Transverse colon (tissue), 4 donors: ENCODE measurements around the gene C8A. TPM values are rescaled to one million over a fixed set of nuclear protein-coding genes. Genes with fewer than 3 reads are reported as not detected.

Source experiments
- DNase-seq: peaks from one replicate; pipeline ENCODE4 v3.0.0-alpha.2; 2019
- H3K27ac ChIP-seq, 4 donors: fragments of 200-600 bp; sonication (generic); 2 replicates each; pipeline ENCODE4 v1.5.1; 2016 to 2018; ENCODE audit warnings: inconsistent platforms in 4 of 4
- H3K27me3 ChIP-seq: fragments of 200-600 bp; sonication (generic); 2 replicates; pipeline ENCODE4 v1.5.1; 2017; ENCODE audit warnings: inconsistent platforms
- H3K36me3 ChIP-seq, 4 donors: fragments of 200-600 bp; sonication (generic); 2 replicates each; pipeline ENCODE4 v1.5.1; 2017 to 2019; ENCODE audit warnings: inconsistent platforms in 4 of 4
- H3K4me1 ChIP-seq, 4 donors: fragments of 200-600 bp; sonication (generic); 2 replicates each; pipeline ENCODE4 v1.5.1; 2017 to 2020; ENCODE audit warnings: inconsistent platforms in 4 of 4
- H3K4me3 ChIP-seq, 4 donors: fragments of 200-600 bp; sonication (generic); 1 replicate in 1 of 4; 2 replicates in 3 of 4; pipeline versions ENCODE4 v1.5.1 to v1.6.1; 2017 to 2019; ENCODE audit warnings: inconsistent platforms in 4 of 4
- H3K9me3 ChIP-seq, 2 donors: fragments of 200-600 bp; sonication (generic); 2 replicates each; pipeline ENCODE4 v1.5.1; 2017 to 2019; ENCODE audit warnings: inconsistent platforms in 2 of 2
- EP300 ChIP-seq: sonication (generic); formaldehyde crosslinking; IDR thresholded peaks from one replicate; pipeline ENCODE4 v1.6.1; 2017; ENCODE audit warnings: antibody characterized with exemption, low read depth
- POLR2A ChIP-seq: fragments of 450-650 bp; IDR thresholded peaks from one replicate; pipeline ENCODE4 v1.6.1; 2016; ENCODE audit warnings: antibody characterized with exemption, mild to moderate bottlenecking, moderate library complexity
- POLR2AphosphoS5 ChIP-seq, 3 donors: sonication (generic); formaldehyde crosslinking; IDR thresholded peaks; one replicate each; pipeline ENCODE4 v1.6.1; 2016; ENCODE audit warnings: antibody characterized with exemption in 3 of 3
- WGBS, 2 donors: methylation state at CpG; one replicate each; pipeline ENCODE4 v1.1.5; 2018; ENCODE audit warnings: low coverage in 1 of 2; 5-methylcytosine and 5-hydroxymethylcytosine counted together
- in situ Hi-C, 4 donors: fragments of 200-750 bp; cut with MboI; loops; one replicate each; pipeline versions ENCODE4 v1.15.0 to v1.15.1; 2017; ENCODE audit warnings: low sequenced_read_pairs in 3 of 4, low pct_ligation_motif_present in 1 of 4, low pct_unique_long_range_greater_than_20kb in 1 of 4
- intact Hi-C: fragments of 100-400 bp; cut with DNase I; formaldehyde crosslinking; loops from one replicate; pipeline ENCODE4 v1.15.1; 2023; ENCODE audit warnings: low total_unique reads
- total RNA-seq, 4 donors: library from RNA; depleted of rRNA; stranded (reverse); fragments of >200 nt; gene quantifications; one replicate each; pipeline ENCODE4 v1.1.0, GENCODE V29; 2016
- TF ChIP-seq, protein P1 (sequence below), 5 experiments: fragments of 200-600 bp in 3 of 5; fragments of 450-650 bp in 2 of 5; sonication (generic) in 3 of 5; IDR thresholded peaks; 1 replicate in 2 of 5; 2 replicates in 3 of 5; pipeline ENCODE4 v1.5.1; 2016 to 2017; ENCODE audit warnings: antibody characterized with exemption in 5 of 5, inconsistent platforms in 3 of 5, mild to moderate bottlenecking in 2 of 5, moderate library complexity in 1 of 5

C8A gene
- total RNA-seq, 4 donors from 2014 or later, result not detected

DNA sequence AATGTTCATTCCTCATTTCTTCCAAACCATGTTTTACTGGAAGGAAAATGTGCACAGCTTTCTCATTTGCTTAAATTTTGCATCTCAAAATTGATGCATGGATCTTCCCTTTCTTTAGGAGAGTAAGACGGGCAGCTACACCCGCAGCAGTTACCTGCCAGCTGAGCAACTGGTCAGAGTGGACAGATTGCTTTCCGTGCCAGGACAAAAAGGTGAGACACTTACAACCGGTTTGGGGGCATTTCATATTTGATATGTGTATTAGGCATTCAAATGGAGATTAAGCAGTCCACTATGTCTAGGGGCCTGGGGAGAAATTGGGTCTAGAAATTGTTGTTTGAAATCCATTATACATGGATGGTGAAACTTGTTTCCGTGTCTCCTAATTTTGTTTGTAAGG, 12.9 kb downstream of the C8A start:
- Histone ChIP-seq H3K27ac (no peak overlapping the region), H3K9me3 (no peaks in the 10 kb centered on the region), H3K4me1 (no peaks in the 10 kb centered on the region), H3K4me3 (no peak overlapping the region), H3K27me3 (no peaks in the 10 kb centered on the region), H3K36me3 (no peaks in the 10 kb centered on the region)
- intact Hi-C loops, result no loop called here
- in situ Hi-C loops, result no loop called here
- TF ChIP-seq, protein P1, sequence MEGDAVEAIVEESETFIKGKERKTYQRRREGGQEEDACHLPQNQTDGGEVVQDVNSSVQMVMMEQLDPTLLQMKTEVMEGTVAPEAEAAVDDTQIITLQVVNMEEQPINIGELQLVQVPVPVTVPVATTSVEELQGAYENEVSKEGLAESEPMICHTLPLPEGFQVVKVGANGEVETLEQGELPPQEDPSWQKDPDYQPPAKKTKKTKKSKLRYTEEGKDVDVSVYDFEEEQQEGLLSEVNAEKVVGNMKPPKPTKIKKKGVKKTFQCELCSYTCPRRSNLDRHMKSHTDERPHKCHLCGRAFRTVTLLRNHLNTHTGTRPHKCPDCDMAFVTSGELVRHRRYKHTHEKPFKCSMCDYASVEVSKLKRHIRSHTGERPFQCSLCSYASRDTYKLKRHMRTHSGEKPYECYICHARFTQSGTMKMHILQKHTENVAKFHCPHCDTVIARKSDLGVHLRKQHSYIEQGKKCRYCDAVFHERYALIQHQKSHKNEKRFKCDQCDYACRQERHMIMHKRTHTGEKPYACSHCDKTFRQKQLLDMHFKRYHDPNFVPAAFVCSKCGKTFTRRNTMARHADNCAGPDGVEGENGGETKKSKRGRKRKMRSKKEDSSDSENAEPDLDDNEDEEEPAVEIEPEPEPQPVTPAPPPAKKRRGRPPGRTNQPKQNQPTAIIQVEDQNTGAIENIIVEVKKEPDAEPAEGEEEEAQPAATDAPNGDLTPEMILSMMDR (IDR thresholded peaks at IDR 0.05), result no peak
- TF ChIP-seq POLR2AphosphoS5 (IDR thresholded peaks at IDR 0.05) (no peak), EP300 (no peak), POLR2A (no peak)
- no peak for DNase-seq
- WGBS, 2 donors, result 75 to 84% methylated on average over 5 of the region's 5 CpGs

DNA sequence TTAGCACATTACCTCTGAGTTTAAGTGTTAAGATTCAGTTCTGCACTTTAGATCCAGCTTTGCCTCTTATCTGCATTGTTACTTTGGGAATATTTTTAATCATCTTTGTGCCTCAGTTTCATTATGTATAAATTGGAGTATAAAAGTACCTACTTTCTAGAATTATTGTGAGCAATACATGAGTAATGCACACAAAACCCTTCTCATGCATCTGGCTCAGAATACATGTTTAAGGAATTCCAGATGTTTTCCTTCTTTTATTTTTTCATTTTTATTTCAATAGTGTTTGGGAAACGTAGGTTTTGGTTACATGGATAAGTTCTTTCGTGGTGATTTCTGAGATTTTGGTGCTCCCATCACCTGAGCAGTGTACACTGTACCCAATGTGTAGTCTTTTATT, 14.2 kb downstream of the C8A start:
- Histone ChIP-seq H3K4me3 (no peak overlapping the region), H3K9me3 (no peaks in the 10 kb centered on the region), H3K27ac (no peak overlapping the region), H3K27me3 (no peaks in the 10 kb centered on the region), H3K4me1 (no peaks in the 10 kb centered on the region), H3K36me3 (no peaks in the 10 kb centered on the region)
- DNase-seq, result no peak
- intact Hi-C loops (no loop called here), in situ Hi-C loops (no loop called here)
- TF ChIP-seq POLR2A, result no peak
- no peak for TF ChIP-seq POLR2AphosphoS5 (IDR thresholded peaks at IDR 0.05)
- no peak for TF ChIP-seq EP300
- TF ChIP-seq, protein P1 (IDR thresholded peaks at IDR 0.05), result no peak
- 40 to 58% methylated on average over 2 of the region's 2 CpGs for WGBS, 2 donors

DNA sequence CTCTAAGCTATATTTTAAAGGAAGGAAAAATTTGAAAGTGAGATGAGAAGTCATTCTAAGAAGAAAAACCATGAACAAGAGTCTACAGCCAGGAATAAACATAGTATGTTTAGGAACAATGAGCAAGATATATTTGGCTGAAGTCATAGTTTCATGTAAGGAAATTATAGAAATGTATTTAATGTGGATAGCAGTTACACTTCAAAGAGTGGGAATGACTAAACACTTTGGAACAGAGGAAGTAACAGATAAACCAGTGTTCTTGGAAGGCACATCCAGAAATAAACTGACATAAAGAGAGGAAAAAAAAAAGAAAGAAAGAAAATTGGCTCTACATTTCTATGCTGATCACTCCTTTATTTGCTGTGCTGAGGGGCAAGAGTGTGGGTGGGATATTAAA, 18.0 kb downstream of the C8A start:
- no peaks in the 10 kb centered on the region for H3K9me3 ChIP-seq
- in situ Hi-C loops, result no loop called here

DNA sequence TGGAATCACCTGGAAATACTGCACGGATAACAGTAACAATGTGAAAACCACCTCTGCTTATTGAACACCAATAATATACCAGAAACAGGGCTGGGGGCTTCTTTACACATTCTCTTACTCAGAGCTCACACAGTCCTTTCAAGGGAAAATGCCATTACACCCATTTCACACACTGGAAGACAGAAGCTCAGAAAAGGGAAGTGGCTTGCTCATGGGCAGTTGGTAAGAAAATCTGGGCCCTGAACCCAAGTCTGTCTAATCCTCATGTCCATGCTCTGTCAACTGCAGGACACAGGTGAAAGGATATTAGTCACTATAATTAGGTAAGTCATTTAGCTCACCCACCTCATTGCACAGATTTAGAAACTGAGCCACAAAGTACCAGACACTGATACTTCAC, 18.6 kb downstream of the C8A start:
- DNase-seq, result no peak
- no peak overlapping the region for H3K4me3 ChIP-seq
- no peaks in the 10 kb centered on the region for H3K9me3 ChIP-seq
- H3K4me1 ChIP-seq, result no peaks in the 10 kb centered on the region
- no peaks in the 10 kb centered on the region for H3K36me3 ChIP-seq
- no peak for TF ChIP-seq POLR2A
- no peak for TF ChIP-seq EP300
- no peak for TF ChIP-seq POLR2AphosphoS5 (IDR thresholded peaks at IDR 0.05)
- TF ChIP-seq, protein P1 (IDR thresholded peaks at IDR 0.05), result no peak
- 95% methylated on average over 1 of the region's 1 CpG; no CpG with 5 or more reads in 1 of the 2 donors for WGBS, 2 donors
- in situ Hi-C loops, result no loop called here
- no peaks in the 10 kb centered on the region for H3K27me3 ChIP-seq
- H3K27ac ChIP-seq, result no peak overlapping the region
- intact Hi-C loops, result no loop called here

More for the DNA sequence above, 18.0 kb downstream of the C8A start:
- TF ChIP-seq, protein P1 (IDR thresholded peaks at IDR 0.05), result no peak
- no peak for TF ChIP-seq POLR2A
- TF ChIP-seq EP300, result no peak
- no peak for TF ChIP-seq POLR2AphosphoS5 (IDR thresholded peaks at IDR 0.05)
- DNase-seq, result no peak
- H3K4me1 ChIP-seq, result no peaks in the 10 kb centered on the region
- no peak overlapping the region for H3K27ac ChIP-seq
- H3K27me3 ChIP-seq, result no peaks in the 10 kb centered on the region
- intact Hi-C loops, result no loop called here
- no peaks in the 10 kb centered on the region for H3K36me3 ChIP-seq
- H3K4me3 ChIP-seq, result no peak overlapping the region
